ENCODE results near the gene PLCB1. TPM values are rescaled to one million over a fixed set of nuclear protein-coding genes. Genes with fewer than 3 reads are reported as not detected.
"Not testable (repeated sequence)": the region's sequence is repeated elsewhere in the genome, so short reads cannot be mapped to it uniquely, and the experiment has no call there.

PLCB1 gene
- total and polyA plus RNA-seq, 4 donors, result 1.6 to 43.8 (median 6.1) TPM

- WGBS, 2 donors, result 38 to 70% methylated on average over 1 of the region's 1 CpG
- no peaks in the 10 kb centered on the region for H3K27me3 ChIP-seq (ENCODE audit: control insufficient read depth in 3 of 3, insufficient read depth in 3 of 3, low read length in 2 of 3)
- no peak overlapping the region for H3K27ac ChIP-seq (ENCODE audit: low read depth in 1 of 2, low read length in 1 of 2)
- H3K36me3 ChIP-seq (ENCODE audit: control insufficient read depth in 4 of 4, insufficient read depth in 4 of 4, low read length in 4 of 4), result no peaks in the 10 kb centered on the region
- no peak overlapping the region for H3K9ac ChIP-seq (ENCODE audit: insufficient read depth in 1 of 2, low read length in 2 of 2)
- no peaks in the 10 kb centered on the region for H3K9me3 ChIP-seq (ENCODE audit: control insufficient read depth in 4 of 4, insufficient read depth in 3 of 4, low read length in 3 of 4)
- ATAC-seq (ENCODE audit: insufficient read depth, low FRiP score) (no peak), DNase-seq (peak in 2 of 3 donors; percentile 6 to 32)
- no peak for TF ChIP-seq CTCF (IDR thresholded peaks at IDR 0.05; ENCODE audit: control extremely low read depth, extremely low read depth)
- H3K4me1 ChIP-seq (ENCODE audit: control insufficient read depth in 5 of 5, insufficient read depth in 5 of 5, low read length in 5 of 5), result peaks cover 0 to 11% (median 3%) of the 10 kb centered on the region in 5 donors
- H3K4me3 ChIP-seq, result no peak overlapping the region
These were observed 214.7 kb downstream of the PLCB1 start for GRCh38 chr20:8346700-8347270.

- not testable (repeated sequence) for H3K9ac ChIP-seq (ENCODE audit: insufficient read depth in 1 of 2, low read length in 2 of 2); H3K4me3 ChIP-seq; H3K4me1 ChIP-seq (ENCODE audit: control insufficient read depth in 5 of 5, insufficient read depth in 5 of 5, low read length in 5 of 5); H3K36me3 ChIP-seq (ENCODE audit: control insufficient read depth in 4 of 4, insufficient read depth in 4 of 4, low read length in 4 of 4); DNase-seq; H3K9me3 ChIP-seq (ENCODE audit: control insufficient read depth in 4 of 4, insufficient read depth in 3 of 4, low read length in 3 of 4); ATAC-seq (ENCODE audit: insufficient read depth, low FRiP score); H3K27me3 ChIP-seq (ENCODE audit: control insufficient read depth in 3 of 3, insufficient read depth in 3 of 3, low read length in 2 of 3); H3K27ac ChIP-seq (ENCODE audit: low read depth in 1 of 2, low read length in 1 of 2)
- WGBS, 2 donors, result 94 to 96% methylated on average over 2 of the region's 2 CpGs
These were observed 218.2 kb downstream of the PLCB1 start for GRCh38 chr20:8350225-8350624.

GRCh38 chr20:8352486-8352885 lies 220.4 kb downstream of the PLCB1 start:
- no peak for ATAC-seq (ENCODE audit: insufficient read depth, low FRiP score)

GRCh38 chr20:8353512-8353911 lies 221.4 kb downstream of the PLCB1 start:
- no peak for TF ChIP-seq CTCF (IDR thresholded peaks at IDR 0.05; ENCODE audit: control extremely low read depth, extremely low read depth)
- no peaks in the 10 kb centered on the region for H3K9me3 ChIP-seq (ENCODE audit: control insufficient read depth in 4 of 4, insufficient read depth in 3 of 4, low read length in 3 of 4)
- no peaks in the 10 kb centered on the region for H3K36me3 ChIP-seq (ENCODE audit: control insufficient read depth in 4 of 4, insufficient read depth in 4 of 4, low read length in 4 of 4)
- H3K9ac ChIP-seq (ENCODE audit: insufficient read depth in 1 of 2, low read length in 2 of 2), result no peak overlapping the region
- no peaks in the 10 kb centered on the region for H3K27me3 ChIP-seq (ENCODE audit: control insufficient read depth in 3 of 3, insufficient read depth in 3 of 3, low read length in 2 of 3)
- DNase-seq (no peak), ATAC-seq (ENCODE audit: insufficient read depth, low FRiP score) (no peak)
- H3K4me1 ChIP-seq (ENCODE audit: control insufficient read depth in 5 of 5, insufficient read depth in 5 of 5, low read length in 5 of 5), result no peaks in the 10 kb centered on the region
- no peak overlapping the region for H3K27ac ChIP-seq (ENCODE audit: low read depth in 1 of 2, low read length in 1 of 2)
- H3K4me3 ChIP-seq, result no peak overlapping the region
- WGBS, 2 donors, result 94 to 97% methylated on average over 2 of the region's 2 CpGs

More at GRCh38 chr20:8352486-8352885, 220.4 kb downstream of the PLCB1 start:
- H3K4me3 ChIP-seq, result no peak overlapping the region
- no peak for TF ChIP-seq CTCF (IDR thresholded peaks at IDR 0.05; ENCODE audit: control extremely low read depth, extremely low read depth)
- H3K27me3 ChIP-seq (ENCODE audit: control insufficient read depth in 3 of 3, insufficient read depth in 3 of 3, low read length in 2 of 3), result no peaks in the 10 kb centered on the region
- WGBS, 2 donors, result 73 to 86% methylated on average over 1 of the region's 1 CpG
- no peak for DNase-seq
- no peaks in the 10 kb centered on the region for H3K9me3 ChIP-seq (ENCODE audit: control insufficient read depth in 4 of 4, insufficient read depth in 3 of 4, low read length in 3 of 4)
- H3K4me1 ChIP-seq (ENCODE audit: control insufficient read depth in 5 of 5, insufficient read depth in 5 of 5, low read length in 5 of 5), result no peaks in the 10 kb centered on the region
- no peak overlapping the region for H3K9ac ChIP-seq (ENCODE audit: insufficient read depth in 1 of 2, low read length in 2 of 2)
- H3K27ac ChIP-seq (ENCODE audit: low read depth in 1 of 2, low read length in 1 of 2), result no peak overlapping the region
- no peaks in the 10 kb centered on the region for H3K36me3 ChIP-seq (ENCODE audit: control insufficient read depth in 4 of 4, insufficient read depth in 4 of 4, low read length in 4 of 4)
